ENCODE results near the gene NOP14.
"Not testable (repeated sequence)": the region's sequence is repeated elsewhere in the genome, so short reads cannot be mapped to it uniquely, and the experiment has no call there.

NOP14 gene

DNA sequence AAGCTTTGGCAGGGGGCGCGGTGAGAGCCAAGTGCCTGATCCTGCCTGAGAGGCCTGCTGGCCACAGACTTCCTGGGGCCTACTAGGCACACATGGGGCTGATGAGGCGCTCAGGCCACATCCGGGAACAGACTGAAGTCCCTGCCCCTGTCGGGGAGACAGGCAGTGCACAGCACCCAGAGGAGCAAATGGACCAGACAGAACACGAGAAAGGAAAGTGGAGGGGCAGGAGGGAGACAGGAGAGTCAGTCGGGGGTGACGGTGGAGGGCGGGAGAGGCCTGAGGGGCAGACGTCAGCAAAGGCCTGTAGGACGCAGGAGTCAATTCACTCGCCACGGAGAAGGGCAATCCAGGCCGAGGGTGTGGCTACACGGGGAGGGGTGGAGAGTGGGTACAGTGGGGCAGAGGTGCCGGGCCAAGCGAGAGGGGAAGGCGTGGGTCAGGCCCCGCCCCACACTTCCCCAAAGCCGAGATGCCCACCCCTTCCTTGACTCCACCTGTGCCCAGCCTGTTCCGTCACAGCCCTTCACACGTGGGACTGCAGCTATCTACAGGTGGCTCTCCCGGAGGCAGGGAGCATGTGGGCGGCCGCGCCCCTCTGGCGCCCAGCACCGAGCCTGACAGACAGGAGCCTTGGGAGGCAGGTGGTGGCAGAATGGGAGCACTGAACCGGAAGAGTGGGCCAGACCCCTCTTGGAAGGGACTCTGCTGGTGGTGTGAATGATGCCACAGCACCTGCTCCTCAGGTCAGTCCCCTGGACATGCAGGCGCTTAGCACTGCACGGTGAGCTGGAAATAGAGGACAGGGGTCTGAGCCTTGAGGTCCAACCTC is 20.5 kb downstream of the NOP14 start:
- DNase-seq (ENCODE audit: low spot score): no peak

DNA sequence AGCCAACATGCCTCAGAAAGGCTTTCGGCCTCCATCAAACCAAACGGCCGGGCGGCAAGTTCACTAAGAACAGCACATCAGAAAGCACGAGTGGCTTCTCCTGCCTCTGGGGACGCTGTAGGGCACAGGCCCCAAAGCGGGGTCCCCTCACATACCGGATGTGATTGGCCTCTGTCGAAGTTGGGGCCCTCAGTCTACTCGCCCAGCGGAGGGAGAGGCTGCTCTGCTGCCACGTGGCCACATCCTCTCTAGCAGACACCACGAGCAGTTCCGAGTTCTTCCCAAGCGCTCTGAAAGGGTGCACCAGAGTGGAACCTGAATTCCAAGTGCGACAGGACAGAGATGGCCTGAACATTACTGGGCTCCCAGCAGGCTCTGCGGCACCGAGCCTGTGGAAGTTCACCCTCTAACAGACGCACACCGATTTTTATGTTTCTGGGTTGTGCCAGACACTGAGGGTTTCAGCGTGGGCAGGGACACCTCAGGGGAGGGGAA is 21.1 kb downstream of the NOP14 start:
- DNase-seq (ENCODE audit: low spot score): peak; percentile 37

- DNase-seq (ENCODE audit: low spot score): no peak
Observed at GRCh38 chr4:2941138-2942036, 21.8 kb downstream of the NOP14 start.

- DNase-seq (ENCODE audit: low spot score): no peak
Observed at GRCh38 chr4:2940267-2941137, 22.7 kb downstream of the NOP14 start.

DNA sequence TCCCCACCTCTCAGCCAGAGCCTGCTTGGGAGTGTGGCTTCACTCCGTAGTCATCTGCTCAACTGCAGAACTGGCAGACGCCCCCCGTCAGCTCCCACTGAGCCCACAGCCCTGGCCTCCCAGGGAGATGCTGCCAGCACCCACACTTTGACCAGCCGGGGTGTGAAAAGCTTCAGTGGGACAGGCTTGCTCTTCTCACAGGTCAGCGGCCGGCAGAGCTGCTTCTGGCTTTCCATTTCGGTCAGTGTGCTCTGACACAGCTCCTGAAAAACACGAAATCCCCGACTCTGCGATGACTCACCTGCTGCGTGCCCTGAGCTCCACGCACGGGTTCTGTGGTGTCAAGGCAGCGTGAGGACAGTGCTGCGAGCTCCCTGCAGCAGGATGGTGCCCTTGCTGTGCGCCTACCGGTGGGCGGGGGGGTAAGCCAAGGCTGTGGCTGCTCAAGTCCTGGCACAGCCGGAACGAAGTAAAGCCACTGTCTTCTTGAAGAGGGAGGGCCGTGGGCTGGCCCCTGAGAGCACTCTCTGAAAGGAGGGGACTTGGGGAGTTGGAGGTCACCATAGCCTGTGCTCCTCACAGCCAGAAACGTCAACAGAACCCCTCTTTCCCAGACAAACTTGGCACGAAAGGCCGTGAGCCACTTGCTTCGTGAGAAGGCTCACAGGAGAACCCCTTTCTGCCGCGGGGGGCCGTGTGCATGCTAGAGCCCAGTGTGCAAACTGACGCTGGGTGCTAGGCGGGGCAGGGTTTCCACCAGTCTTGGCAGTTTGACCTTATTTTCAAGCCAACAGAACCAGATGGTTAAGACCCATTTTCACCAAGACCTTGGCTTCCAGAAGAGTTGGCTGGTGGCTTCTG is 23.6 kb downstream of the NOP14 start:
- no peak for DNase-seq (ENCODE audit: low spot score)

GRCh38 chr4:2938906-2939305 is 24.3 kb downstream of the NOP14 start:
- DNase-seq (ENCODE audit: low spot score): no peak

DNA sequence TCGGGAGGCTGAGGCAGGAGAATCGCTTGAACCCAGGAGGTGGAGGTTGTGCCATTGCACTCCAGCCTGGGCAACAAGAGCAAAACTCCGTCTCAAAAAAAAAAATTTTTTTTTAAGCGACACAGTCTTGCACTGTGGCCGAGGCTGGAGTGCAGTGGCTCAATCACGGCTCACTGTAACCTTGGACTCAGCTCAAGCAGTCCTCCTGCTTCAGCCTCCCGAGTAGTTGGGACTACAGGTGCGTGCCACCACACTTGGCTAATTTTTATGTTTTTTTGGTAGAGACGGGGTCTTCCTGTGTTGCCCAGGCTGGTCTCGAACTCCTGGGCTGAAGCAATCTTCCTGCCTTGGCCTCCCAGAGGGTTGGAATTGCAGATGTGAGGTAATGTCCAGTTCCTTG is 24.8 kb downstream of the NOP14 start:
- DNase-seq (ENCODE audit: low spot score): not testable (repeated sequence)

GRCh38 chr4:2937986-2938385 is 25.2 kb downstream of the NOP14 start:
- no peak for DNase-seq (ENCODE audit: low spot score)

GRCh38 chr4:2937146-2937857 is 25.9 kb downstream of the NOP14 start:
- no peak for DNase-seq (ENCODE audit: low spot score)

GRCh38 chr4:2936773-2937145 is 26.4 kb downstream of the NOP14 start:
- no peak for DNase-seq (ENCODE audit: low spot score)

- no peak for DNase-seq (ENCODE audit: low spot score)
Observed at GRCh38 chr4:2935762-2936743, 27.2 kb downstream of the NOP14 start.

- peak; percentile 96 for DNase-seq (ENCODE audit: low spot score)
Observed at GRCh38 chr4:2934813-2935761, 28.1 kb downstream of the NOP14 start.

GRCh38 chr4:2934077-2934812 is 29.0 kb downstream of the NOP14 start:
- DNase-seq (ENCODE audit: low spot score): peak; percentile 67

DNA sequence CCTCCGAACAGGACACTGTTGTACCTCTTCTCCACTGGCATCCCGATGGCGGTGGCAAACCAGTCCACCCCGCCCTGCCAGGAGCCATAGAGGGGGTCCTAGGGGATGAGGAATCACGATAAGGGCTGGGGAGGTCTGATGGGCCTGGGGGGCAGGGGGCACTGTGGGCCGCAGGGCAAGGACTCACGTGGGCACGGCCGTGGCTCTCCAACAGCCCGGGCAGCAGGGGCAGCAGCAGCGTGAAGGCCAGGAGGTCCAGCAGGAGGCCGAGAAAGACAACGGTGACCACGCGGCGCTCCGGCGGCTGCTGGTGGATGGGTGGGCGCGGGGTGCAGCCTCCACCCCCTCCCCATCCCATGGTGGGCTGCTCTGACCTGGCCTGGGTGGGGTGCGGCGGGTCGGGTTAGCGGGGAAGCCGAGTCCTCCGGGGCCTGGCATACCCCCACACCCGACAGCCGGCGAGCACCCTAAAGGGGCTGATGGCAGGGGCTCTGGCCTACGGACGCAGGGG is 29.6 kb downstream of the NOP14 start:
- peak; percentile 59 for DNase-seq (ENCODE audit: low spot score)

- no peak for DNase-seq (ENCODE audit: low spot score)
Observed at GRCh38 chr4:2932951-2933565, 30.1 kb downstream of the NOP14 start.

DNA sequence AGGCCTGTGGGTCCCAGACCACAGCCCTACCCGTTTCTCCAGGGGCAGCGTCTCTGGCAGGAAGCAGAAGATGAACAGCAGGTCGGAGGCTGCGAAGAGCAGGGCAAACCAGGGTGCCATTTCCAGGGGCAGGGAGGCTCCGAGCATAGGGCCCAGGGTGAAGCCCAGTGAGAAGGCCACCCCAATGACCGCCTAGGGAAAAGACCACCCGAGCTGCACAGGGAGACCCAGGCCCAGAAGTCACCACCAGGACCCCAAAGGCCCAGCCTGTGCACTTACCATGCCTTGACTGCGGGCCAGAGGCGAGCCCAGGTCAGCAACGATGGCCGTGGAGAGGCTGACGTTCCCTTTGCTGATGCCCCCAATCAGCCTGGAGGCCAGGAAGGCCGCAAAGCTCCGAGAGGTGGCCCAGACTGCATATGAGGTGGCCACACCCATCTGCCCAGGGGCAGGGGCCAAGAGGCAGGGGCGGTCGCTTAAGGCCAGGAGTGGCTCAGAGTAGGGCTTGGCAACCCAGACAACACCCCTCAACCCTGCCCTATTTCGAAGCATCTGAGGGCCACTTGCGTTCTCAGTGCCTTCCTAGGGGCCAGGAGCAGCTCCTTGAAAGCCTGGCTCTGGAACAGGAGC is 30.8 kb downstream of the NOP14 start:
- no peak for DNase-seq (ENCODE audit: low spot score)
